Measurements from ENCODE around the gene OTUD7B.
A peak's percentile ranks its signal among the peaks of the same experiment; 100 is the strongest.

Gene OTUD7B

DNA sequence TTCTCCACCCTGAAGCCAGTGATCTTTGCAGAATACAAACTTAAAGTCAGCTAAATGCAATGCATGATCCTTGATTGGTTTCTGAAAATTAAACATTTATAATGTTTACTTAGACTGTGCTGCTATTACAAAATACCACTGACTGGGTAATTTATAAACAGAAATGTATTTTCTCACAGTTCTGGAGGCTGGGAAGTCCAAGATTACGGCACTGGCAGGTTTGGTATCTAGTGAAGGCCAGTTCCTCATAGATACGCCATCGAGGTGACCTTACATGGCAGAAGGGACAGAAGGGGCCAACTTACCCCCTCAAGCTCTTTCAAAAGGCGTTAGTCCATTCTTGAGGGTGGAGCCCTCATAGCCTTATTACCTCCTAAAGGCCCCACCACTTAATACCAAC, 114.0 kb downstream of the OTUD7B start:
- TF ChIP-seq CTCF (IDR thresholded peaks at IDR 0.05; ENCODE audit: low read depth, low read length, missing control alignments), result no peak
- H3K4me3 ChIP-seq (replicated peaks; ENCODE audit: low read depth, low read length), result no peak overlapping the region
- DNase-seq (ENCODE audit: extremely low read depth, low read depth), result no peak

DNA sequence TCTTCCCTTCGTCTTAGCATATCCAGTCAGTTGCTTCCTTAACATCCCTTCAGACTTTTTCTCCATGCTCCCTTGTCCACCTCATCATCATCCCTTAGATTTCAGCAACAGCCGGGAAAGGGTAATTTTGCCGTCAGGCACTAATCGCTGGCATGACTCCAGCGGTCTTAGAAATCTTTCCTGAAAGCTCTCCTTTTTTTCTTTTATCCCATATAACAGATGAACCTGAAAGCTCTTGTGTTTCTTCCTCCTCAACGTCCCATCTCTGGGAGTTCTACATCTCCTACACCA, 121.6 kb downstream of the OTUD7B start:
- DNase-seq (ENCODE audit: extremely low read depth, low read depth), result no peak
- peak overlapping the region; percentile 57 for H3K4me3 ChIP-seq (replicated peaks; ENCODE audit: low read depth, low read length)
- TF ChIP-seq CTCF (IDR thresholded peaks at IDR 0.05; ENCODE audit: low read depth, low read length, missing control alignments), result no peak

DNA sequence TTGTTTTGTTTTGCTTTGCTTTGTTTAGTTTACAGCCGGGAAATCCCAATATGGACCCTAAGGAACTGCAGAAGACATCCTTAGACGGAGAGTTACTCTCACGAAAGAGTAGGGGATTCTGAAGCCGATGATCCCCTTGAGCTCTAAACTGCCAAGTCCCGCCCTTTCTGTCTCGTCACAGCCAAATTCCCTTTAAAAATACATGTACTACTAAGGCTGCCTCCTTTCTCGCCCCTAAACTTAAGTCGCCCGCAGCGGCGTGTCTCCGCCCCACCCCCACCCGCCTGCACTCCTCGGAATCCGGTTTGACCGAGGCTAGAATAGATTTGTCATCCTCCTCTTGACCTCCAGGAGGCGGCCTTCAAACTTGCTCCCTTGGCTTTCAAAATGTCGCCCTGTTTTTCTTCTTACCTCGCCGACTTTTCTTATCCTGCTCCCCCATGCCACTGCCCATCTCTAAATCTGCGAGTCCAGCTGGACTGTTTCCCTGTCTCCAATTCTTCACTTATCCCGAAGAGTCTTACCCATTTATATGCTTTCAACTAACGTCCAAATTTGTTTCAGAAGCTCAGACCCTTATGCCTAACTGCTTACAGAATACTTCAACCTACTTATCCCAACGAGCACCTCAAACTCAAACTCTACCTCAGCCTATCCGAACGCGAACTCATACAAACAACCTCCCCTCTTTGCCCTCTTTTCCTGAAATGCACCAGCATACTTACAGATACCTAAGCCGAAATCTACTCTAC, 122.1 kb downstream of the OTUD7B start:
- H3K4me3 ChIP-seq (replicated peaks; ENCODE audit: low read depth, low read length), result peak overlapping the region; percentile 57
- TF ChIP-seq CTCF (IDR thresholded peaks at IDR 0.05; ENCODE audit: low read depth, low read length, missing control alignments), result peak; percentile 61
- no peak for DNase-seq (ENCODE audit: extremely low read depth, low read depth)
